H1 (cell line): Measurements from ENCODE around the gene SRRM3. TPM values are rescaled to one million over a fixed set of nuclear protein-coding genes. Genes with fewer than 3 reads are reported as not detected.

ENCODE experiments used
- CTCF ChIA-PET: fragments of 300-600 bp; sonication (Branson Sonifier 250); formaldehyde crosslinking; loops from one replicate; lab custom pipeline; 2021; ENCODE audit not compliant: partially characterized antibody; lab: Charles Lee
- POLR2A ChIA-PET: fragments of 300-600 bp; sonication (Branson Sonifier 250); formaldehyde crosslinking; loops from one replicate; lab custom pipeline; 2021; ENCODE audit warnings: inconsistent platforms; ENCODE audit not compliant: partially characterized antibody; lab: Charles Lee
- DNase-seq, 2 experiments: peaks; one replicate each; pipeline versions ENCODE4 v3.0.0 to v3.0.0-alpha.2; 2010 to 2022; ENCODE audit warnings: low spot score in 2 of 2, low read depth in 1 of 2, mixed read lengths in 1 of 2
- FAIRE-seq: peaks from 2 replicates; lab custom pipeline; 2011; peaks lifted over from hg19 to GRCh38; lab: Jason Lieb, UNC
- H2AFZ ChIP-seq: 2 replicates; pipeline ENCODE4 v1.8.1; 2012; ENCODE audit warnings: low read length, inconsistent platforms
- H2AK5ac ChIP-seq: 2 replicates; pipeline ENCODE4 v1.6.1; 2013; ENCODE audit warnings: low read depth, low read length
- H2BK120ac ChIP-seq: replicated peaks from 2 replicates; pipeline ENCODE3; 2013; ENCODE audit warnings: low read depth, low read length, inconsistent platforms
- H2BK12ac ChIP-seq: 2 replicates; pipeline ENCODE4 v1.6.1; 2013; ENCODE audit warnings: low read depth, low read length
- H2BK15ac ChIP-seq: 2 replicates; pipeline ENCODE4 v1.6.1; 2013; ENCODE audit warnings: low read length
- H2BK20ac ChIP-seq: 2 replicates; pipeline ENCODE4 v1.6.1; 2013; ENCODE audit warnings: low read length
- H2BK5ac ChIP-seq: 2 replicates; pipeline ENCODE4 v1.6.1; 2013; ENCODE audit warnings: low read depth, low read length
- H3K14ac ChIP-seq: 2 replicates; pipeline ENCODE4 v1.6.1; 2013; ENCODE audit warnings: inconsistent platforms; ENCODE audit not compliant: insufficient read length
- H3K18ac ChIP-seq: 2 replicates; pipeline ENCODE4 v1.6.1; 2013; ENCODE audit warnings: low read length; ENCODE audit errors: extremely low read depth
- H3K23ac ChIP-seq: 2 replicates; pipeline ENCODE4 v1.6.1; 2013; ENCODE audit warnings: inconsistent platforms; ENCODE audit not compliant: insufficient read length
- H3K23me2 ChIP-seq: 2 replicates; pipeline ENCODE4 v1.6.1; 2013; ENCODE audit warnings: low read depth, low read length
- H3K27ac ChIP-seq: 2 replicates; pipeline ENCODE4 v1.6.1; 2011; ENCODE audit warnings: low read depth, low read length, inconsistent platforms
- H3K27me3 ChIP-seq, 4 experiments: replicated peaks in 1 of 4; 1 replicate in 1 of 4; 2 replicates in 3 of 4; pipeline versions ENCODE4 v1.6.1 to v1.8.1; 2011 to 2013; ENCODE audit warnings: low read length in 3 of 4, mild to moderate bottlenecking in 3 of 4, inconsistent platforms in 2 of 4, mixed read lengths in 2 of 4, moderate library complexity in 1 of 4; ENCODE audit not compliant: control insufficient read depth in 3 of 4, insufficient read depth in 3 of 4; ENCODE audit errors: extremely low read depth in 1 of 4
- H3K36me3 ChIP-seq, 4 experiments: 2 replicates each; pipeline versions ENCODE4 v1.6.1 to v1.8.1; 2011 to 2013; ENCODE audit warnings: mild to moderate bottlenecking in 4 of 4, low read length in 3 of 4, moderate library complexity in 2 of 4, control low read depth in 1 of 4, inconsistent platforms in 1 of 4; ENCODE audit not compliant: insufficient read depth in 4 of 4, control insufficient read depth in 2 of 4
- H3K4ac ChIP-seq: replicated peaks from 2 replicates; pipeline ENCODE3; 2013; ENCODE audit warnings: low read length, low read depth, mixed read lengths, inconsistent platforms; ENCODE audit not compliant: insufficient read length
- H3K4me1 ChIP-seq, 4 experiments: replicated peaks in 1 of 4; 1 replicate in 1 of 4; 2 replicates in 3 of 4; pipeline versions ENCODE4 v1.6.1 to v1.8.1; 2011 to 2013; ENCODE audit warnings: low read length in 3 of 4, inconsistent platforms in 2 of 4, mixed read lengths in 1 of 4; ENCODE audit not compliant: insufficient read depth in 4 of 4, control insufficient read depth in 3 of 4
- H3K4me2 ChIP-seq, 2 experiments: 2 replicates each; pipeline versions ENCODE4 v1.6.1 to v1.8.1; 2011 to 2013; ENCODE audit warnings: low read depth in 2 of 2, low read length in 2 of 2, control low read depth in 1 of 2, inconsistent platforms in 1 of 2, mild to moderate bottlenecking in 1 of 2; ENCODE audit not compliant: insufficient read depth in 1 of 2
- H3K4me3 ChIP-seq, 4 experiments: fragments of 200-600, 300-600 bp in 1 of 4; sonication (generic), shearing (Covaris generic), sonication (Bioruptor Twin) in 1 of 4; 2 replicates each; pipeline versions ENCODE4 v1.5.1 to v1.8.1; 2011 to 2016; ENCODE audit warnings: low read length in 4 of 4, low read depth in 3 of 4, control low read depth in 2 of 4, inconsistent platforms in 2 of 4, mild to moderate bottlenecking in 2 of 4, mixed read lengths in 1 of 4, moderate library complexity in 1 of 4; ENCODE audit not compliant: insufficient read depth in 2 of 4; ENCODE audit errors: extremely low read depth in 1 of 4
- H3K56ac ChIP-seq: replicated peaks from 2 replicates; pipeline ENCODE3; 2013; ENCODE audit warnings: low read depth, mild to moderate bottlenecking, mixed read lengths, low read length, inconsistent platforms; ENCODE audit not compliant: insufficient read length
- H3K79me1 ChIP-seq: 2 replicates; pipeline ENCODE4 v1.6.1; 2013; ENCODE audit warnings: low read depth, low read length, control low read depth
- H3K79me2 ChIP-seq, 2 experiments: 2 replicates each; pipeline versions ENCODE4 v1.6.1 to v1.8.1; 2012 to 2013; ENCODE audit warnings: low read length in 2 of 2, mild to moderate bottlenecking in 2 of 2, inconsistent platforms in 1 of 2; ENCODE audit not compliant: insufficient read depth in 2 of 2, control insufficient read depth in 1 of 2
- H3K9ac ChIP-seq, 4 experiments: replicated peaks in 1 of 4; 1 replicate in 1 of 4; 2 replicates in 3 of 4; pipeline versions ENCODE4 v1.6.1 to v1.8.1; 2011 to 2013; ENCODE audit warnings: low read depth in 3 of 4, low read length in 3 of 4, control low read depth in 2 of 4, mild to moderate bottlenecking in 2 of 4, moderate library complexity in 2 of 4, inconsistent platforms in 1 of 4; ENCODE audit errors: extremely low read depth in 1 of 4
- H3K9me3 ChIP-seq, 2 experiments: 2 replicates each; pipeline versions ENCODE4 v1.6.1 to v1.8.1; 2012 to 2013; ENCODE audit warnings: mild to moderate bottlenecking in 2 of 2, moderate library complexity in 2 of 2, control low read depth in 1 of 2, inconsistent platforms in 1 of 2, low read depth in 1 of 2, low read length in 1 of 2, mixed read lengths in 1 of 2; ENCODE audit not compliant: insufficient read depth in 2 of 2
- H4K20me1 ChIP-seq, 2 experiments: replicated peaks in 1 of 2; 2 replicates each; pipeline versions ENCODE3 to v1.8.1; 2011 to 2013; ENCODE audit warnings: inconsistent platforms in 2 of 2, low read length in 2 of 2, mild to moderate bottlenecking in 1 of 2; ENCODE audit not compliant: insufficient read depth in 2 of 2, control insufficient read depth in 1 of 2
- H4K5ac ChIP-seq: 2 replicates; pipeline ENCODE4 v1.6.1; 2013; ENCODE audit warnings: low read length, low read depth, mixed read lengths, inconsistent platforms; ENCODE audit not compliant: insufficient read length
- H4K8ac ChIP-seq: 2 replicates; pipeline ENCODE4 v1.8.0; 2013; ENCODE audit warnings: mild to moderate bottlenecking, moderate library complexity, low read length, inconsistent platforms; ENCODE audit not compliant: insufficient read depth; ENCODE audit errors: extremely low read depth
- H4K91ac ChIP-seq: replicated peaks from 2 replicates; pipeline ENCODE3; 2013; ENCODE audit warnings: low read length, mixed read lengths, inconsistent platforms; ENCODE audit not compliant: insufficient read length
- GABPA ChIP-seq: IDR thresholded peaks from 2 replicates; pipeline ENCODE4 v1.6.1; 2011; ENCODE audit warnings: mild to moderate bottlenecking, low read length, moderate library complexity, borderline replicate concordance; ENCODE audit not compliant: insufficient read depth
- SIRT6 ChIP-seq: IDR thresholded peaks from one replicate; pipeline ENCODE4 v1.7.1; 2012; ENCODE audit warnings: low read length, inconsistent platforms
- WGBS, 2 experiments: shearing (Covaris generic) in 1 of 2; methylation state at CpG; one replicate each; pipeline versions ENCODE4 v1.1.6 to v1.1.7; 2013 to 2015; ENCODE audit warnings: low lambda C conversion rate in 2 of 2, mixed read lengths in 2 of 2, inconsistent platforms in 1 of 2, low coverage in 1 of 2, missing lambda C conversion rate in 1 of 2; ENCODE audit not compliant: insufficient replicate concordance in 2 of 2, insufficient coverage in 1 of 2, insufficient read length in 1 of 2; ENCODE audit errors: extremely low coverage in 1 of 2, missing lambda C conversion rate in 1 of 2; 5-methylcytosine and 5-hydroxymethylcytosine counted together
- polyA plus RNA-seq, 7 experiments: library from polyadenylated mRNA; depleted of rRNA in 3 of 7; stranded (reverse) in 5 of 7; unstranded in 2 of 7; fragments of >200 nt in 5 of 7; fragments of 200-250 nt in 2 of 7; gene quantifications; 1 replicate in 5 of 7; 2 replicates in 1 of 7; 4 replicates in 1 of 7; pipeline versions ENCODE4 v1.2.1 to v1.2.3, GENCODE V29; 2011 to 2013; ENCODE audit warnings: missing spikeins in 2 of 7, mixed read lengths in 2 of 7
- total RNA-seq: library from RNA; stranded (reverse); fragmentation: NEBNext Ultra II Directional; extraction: Animal tissue kit (Norgen Biotek cat#: 25700); gene quantifications from 2 replicates; pipeline ENCODE4 v1.2.1, GENCODE V29; 2021
- TF ChIP-seq, protein P1 (sequence below), 3 experiments: IDR thresholded peaks; 1 replicate in 2 of 3; 2 replicates in 1 of 3; pipeline versions ENCODE4 v1.5.1 to v1.6.1; 2011; ENCODE audit warnings: low read length in 3 of 3, mild to moderate bottlenecking in 3 of 3, inconsistent platforms in 2 of 3, low read depth in 1 of 3, moderate library complexity in 1 of 3; ENCODE audit not compliant: insufficient read depth in 1 of 3; ENCODE audit errors: control extremely low read depth in 1 of 3

The SRRM3 gene
- total and polyA plus RNA-seq, 2 of the 8 experiments (the other 6 are each of a cell fraction or from before 2014, with no cell fraction given): 10.4 to 17.4 TPM

DNA sequence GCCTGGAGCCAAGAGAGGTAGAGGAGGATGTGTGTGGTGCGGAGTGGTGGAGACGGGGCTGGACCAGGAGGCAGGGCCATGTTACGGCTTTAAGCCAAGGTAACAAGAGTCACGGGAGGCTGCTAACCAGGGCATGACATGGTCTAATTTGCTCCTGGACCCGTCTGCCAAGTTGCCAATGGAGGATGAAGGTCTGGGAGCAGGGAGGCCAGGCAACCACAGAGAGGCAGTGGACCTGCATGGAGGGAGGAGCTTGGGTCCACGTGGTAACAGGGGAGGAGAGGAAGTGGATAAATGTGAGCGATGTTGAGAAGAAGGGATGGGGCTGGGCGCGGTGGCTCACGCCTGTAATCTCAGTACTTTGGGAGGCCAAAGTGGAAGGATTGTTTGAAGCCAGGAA is 31.0 kb downstream of the SRRM3 start:
- Histone ChIP-seq H3K14ac (no peak overlapping the region), H2BK120ac (peak overlapping the region; percentile 1), H2BK15ac (0 out of 2 replicates have a peak overlapping the region, but pooled peaks have one; percentile 99), H3K36me3 (no peaks in the 10 kb centered on the region), H2AK5ac (no peak overlapping the region), H4K5ac (no peak overlapping the region), H4K20me1 (no peaks in the 10 kb centered on the region), H3K23ac (no peak overlapping the region), H3K18ac (peak overlapping the region; percentile 71), H2BK20ac (no peak overlapping the region; the same call in 1 of the 2 replicates), H4K8ac (no peak overlapping the region), H3K4me2 (0 out of 4 replicates have a peak overlapping the region, but pooled peaks of 1 of the 2 experiments have one; percentile 3), H3K79me1 (no peaks in the 10 kb centered on the region; the same call in 1 of the 2 replicates), H3K9ac (no peak overlapping the region), H3K27ac (peak overlapping the region; percentile 47; the same call in 1 of the 2 replicates)
- WGBS, 2 experiments: 94% methylated on average over 10 of the region's 10 CpGs; no CpG with 5 or more reads in 1 of the 2 experiments
- POLR2A ChIA-PET: interaction anchor here (0.6 to 4.0 kb wide), 11 partner anchors 9 to 185 kb away, joined by 3 to 41 read pairs (median 5); partner anchors contain the start of genes HSPB1 and STYXL1
- DNase-seq: no peak
- no peak for FAIRE-seq
- CTCF ChIA-PET: interaction anchor here (1.0 to 7.1 kb wide), 11 partner anchors 9 to 81 kb away, joined by 3 to 43 read pairs (median 5); partner anchors contain the start of gene SRRM3
- TF ChIP-seq, protein P1, sequence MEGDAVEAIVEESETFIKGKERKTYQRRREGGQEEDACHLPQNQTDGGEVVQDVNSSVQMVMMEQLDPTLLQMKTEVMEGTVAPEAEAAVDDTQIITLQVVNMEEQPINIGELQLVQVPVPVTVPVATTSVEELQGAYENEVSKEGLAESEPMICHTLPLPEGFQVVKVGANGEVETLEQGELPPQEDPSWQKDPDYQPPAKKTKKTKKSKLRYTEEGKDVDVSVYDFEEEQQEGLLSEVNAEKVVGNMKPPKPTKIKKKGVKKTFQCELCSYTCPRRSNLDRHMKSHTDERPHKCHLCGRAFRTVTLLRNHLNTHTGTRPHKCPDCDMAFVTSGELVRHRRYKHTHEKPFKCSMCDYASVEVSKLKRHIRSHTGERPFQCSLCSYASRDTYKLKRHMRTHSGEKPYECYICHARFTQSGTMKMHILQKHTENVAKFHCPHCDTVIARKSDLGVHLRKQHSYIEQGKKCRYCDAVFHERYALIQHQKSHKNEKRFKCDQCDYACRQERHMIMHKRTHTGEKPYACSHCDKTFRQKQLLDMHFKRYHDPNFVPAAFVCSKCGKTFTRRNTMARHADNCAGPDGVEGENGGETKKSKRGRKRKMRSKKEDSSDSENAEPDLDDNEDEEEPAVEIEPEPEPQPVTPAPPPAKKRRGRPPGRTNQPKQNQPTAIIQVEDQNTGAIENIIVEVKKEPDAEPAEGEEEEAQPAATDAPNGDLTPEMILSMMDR (IDR thresholded peaks at IDR 0.05; ENCODE audit: control extremely low read depth in 1 of 3, insufficient read depth in 1 of 3, low read depth in 1 of 3, low read length in 3 of 3): no peak
- TF ChIP-seq SIRT6 (no peak), GABPA (no peak)
- TF ChIP-seq, all 59 proteins: peak for 0
- peak overlapping the region; percentile 30; the same call in 1 of the 2 replicates for H2BK12ac ChIP-seq
- H3K4me3 ChIP-seq: no peak overlapping the region
- H2BK5ac ChIP-seq: peak overlapping the region; percentile 46; the same call in 1 of the 2 replicates
- H3K4me1 ChIP-seq: peaks cover 6 to 37% (median 26%) of the 10 kb centered on the region in 4 experiments
- H3K79me2 ChIP-seq: no peaks in the 10 kb centered on the region
- peak overlapping the region; percentile 93 for H4K91ac ChIP-seq
- no peaks in the 10 kb centered on the region for H3K9me3 ChIP-seq
- H3K56ac ChIP-seq: no peak overlapping the region
- no peak overlapping the region for H2AFZ ChIP-seq
- H3K27me3 ChIP-seq: no peaks in the 10 kb centered on the region; a peak in 1 of 7 replicates
- H3K4ac ChIP-seq: peak overlapping the region; percentile 76
- peaks cover 8% of the 10 kb centered on the region for H3K23me2 ChIP-seq
